Activated gamma-delta T cell (primary cell): ENCODE results near the gene MYL2.

Experiments
- DNase-seq: peaks from one replicate; lab custom pipeline; 2025; lab: John Stamatoyannopoulos, UW

Gene MYL2

DNA sequence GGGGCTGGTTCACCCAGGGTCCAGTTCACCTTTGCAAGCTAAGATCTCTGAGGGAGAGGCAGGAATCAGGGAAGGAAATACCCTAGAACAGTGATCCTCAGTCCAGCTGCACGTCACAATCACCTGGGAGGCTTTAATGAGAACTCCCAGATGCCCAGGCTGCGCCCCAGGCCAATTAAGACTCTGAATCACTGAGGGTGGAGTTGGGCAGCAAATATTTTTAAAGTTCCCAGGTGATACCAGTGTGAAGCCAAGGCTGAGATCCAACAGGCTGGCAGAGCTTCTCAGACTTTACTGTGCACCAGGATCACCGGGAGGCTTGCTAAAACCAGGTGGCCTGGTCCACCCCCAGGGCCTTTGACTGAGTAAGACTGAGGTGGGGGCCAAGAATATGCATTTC is 23.8 kb downstream of the MYL2 start:
- DNase-seq, result no peak

DNA sequence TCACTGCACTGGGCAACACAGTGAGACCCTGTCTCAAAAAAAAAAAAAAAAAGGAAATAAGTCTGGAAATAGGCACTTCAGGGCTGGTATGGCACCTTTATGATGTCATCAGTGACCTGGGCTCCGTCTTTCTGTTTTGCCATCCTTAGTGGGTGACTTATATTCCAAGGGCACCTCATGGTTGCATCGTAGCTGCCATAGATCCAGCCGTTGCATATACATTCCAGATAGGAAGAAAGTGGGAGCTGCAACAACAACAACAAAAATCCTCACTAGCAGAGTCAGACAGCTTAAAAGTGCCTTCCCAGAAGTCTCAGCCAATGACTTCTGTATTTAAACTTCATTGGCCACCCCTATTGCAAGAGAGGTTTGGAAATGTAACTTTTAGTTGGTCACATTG is 26.4 kb downstream of the MYL2 start:
- no peak for DNase-seq

DNA sequence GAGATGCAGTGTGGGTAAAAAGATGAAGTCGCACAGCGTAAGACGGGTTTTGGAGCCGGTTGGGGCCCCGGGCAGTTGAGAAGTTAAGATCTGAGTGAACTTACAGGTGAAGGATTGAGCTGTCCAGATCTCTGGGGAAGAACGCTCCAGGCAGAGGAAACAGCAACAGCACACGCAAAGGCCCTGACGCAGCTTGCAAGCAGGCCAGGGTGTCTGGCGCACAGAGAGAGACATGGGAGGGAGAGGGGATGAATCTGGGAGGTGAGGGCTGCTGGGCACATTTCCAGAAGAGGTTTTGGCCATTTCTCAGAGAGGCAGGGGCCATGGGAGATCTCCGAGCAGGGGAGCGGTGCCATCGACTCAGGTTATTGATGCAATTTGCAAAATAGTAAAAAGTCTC is 31.0 kb downstream of the MYL2 start:
- no peak for DNase-seq

DNA sequence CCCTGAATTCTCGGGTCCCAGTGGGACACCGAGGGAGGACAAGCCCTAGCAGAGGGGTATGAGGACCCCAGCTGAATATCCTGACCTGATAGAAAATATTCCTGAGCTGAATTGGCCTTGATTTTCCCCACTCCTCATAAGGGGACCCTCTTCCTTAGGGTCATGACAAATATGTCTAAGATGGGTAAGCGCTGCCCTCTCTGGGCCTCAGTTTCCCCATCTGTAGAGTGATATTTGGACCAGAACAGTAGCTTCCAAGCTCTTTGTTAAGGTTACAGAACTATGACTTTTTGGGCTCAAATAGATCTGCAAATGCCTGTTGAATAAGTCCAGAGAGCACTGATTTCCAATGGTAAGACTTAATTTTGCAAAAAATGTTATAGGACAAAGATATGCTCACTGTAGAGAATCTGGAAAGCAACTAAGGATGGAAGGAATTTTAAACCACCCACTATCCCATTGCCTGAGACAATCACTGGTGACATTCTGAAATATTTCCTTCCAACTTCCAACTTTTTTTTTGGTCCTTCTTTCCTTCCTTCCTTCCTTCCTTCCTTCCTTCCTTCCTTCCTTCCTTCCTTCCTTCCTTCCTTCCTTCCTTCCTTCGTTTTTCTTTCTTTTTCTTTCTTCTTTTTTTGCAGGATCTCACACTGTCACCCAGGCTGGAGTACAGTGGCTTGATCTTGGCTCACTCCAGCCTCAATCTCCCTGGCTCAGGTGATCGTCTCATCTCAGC is 32.0 kb downstream of the MYL2 start:
- no peak for DNase-seq

DNA sequence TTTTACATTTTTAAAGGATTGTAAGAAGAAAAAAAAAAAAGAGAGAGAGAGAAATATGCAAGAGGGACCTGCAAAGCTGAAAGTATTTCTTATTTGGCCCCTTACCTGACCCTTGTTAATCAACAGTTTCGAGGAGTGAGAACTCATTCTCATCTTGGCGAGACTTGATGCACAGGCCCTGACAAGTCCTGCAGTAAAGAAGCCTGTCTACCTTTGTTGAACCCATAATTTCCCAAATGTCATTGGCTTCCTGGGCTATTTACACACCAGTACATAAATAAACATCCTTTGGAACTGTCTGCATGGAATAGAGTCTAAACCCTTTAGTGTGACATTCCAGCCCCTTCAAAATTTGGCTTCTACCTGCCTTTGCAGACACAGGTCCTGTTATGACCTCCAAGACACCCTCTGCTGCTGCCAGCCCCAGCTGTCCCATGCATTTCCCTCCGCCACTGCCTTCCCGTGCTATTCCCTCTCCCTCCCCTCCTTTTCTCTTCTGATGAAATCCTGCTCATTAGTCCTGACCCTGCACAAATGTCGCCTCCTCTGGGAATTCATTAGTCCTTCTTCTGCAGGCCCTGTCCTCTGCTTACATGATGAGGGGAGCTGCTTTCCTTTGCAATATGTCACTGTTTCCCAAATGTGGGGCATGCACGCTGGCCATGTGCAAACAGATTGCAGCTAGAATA is 35.1 kb downstream of the MYL2 start:
- no peak for DNase-seq

DNA sequence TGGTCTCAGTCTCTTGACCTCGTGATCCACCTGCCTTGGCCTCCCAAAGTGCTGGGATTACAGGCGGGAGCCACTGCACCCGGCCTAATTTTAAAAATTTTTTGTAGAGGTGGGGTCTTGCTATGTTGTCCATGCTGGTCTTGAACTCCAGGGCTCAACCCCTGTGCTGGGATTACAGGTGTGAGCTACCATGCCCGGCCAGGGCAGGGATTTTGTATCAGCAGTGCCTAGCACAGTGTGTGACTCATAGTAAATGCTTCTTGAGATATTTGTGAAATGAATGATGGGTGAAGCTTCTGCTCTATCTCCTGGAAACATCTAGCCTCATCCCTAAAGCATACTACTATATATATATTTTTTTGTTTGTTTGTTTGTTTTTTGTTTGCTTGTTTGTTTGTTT is 37.1 kb downstream of the MYL2 start:
- DNase-seq, result no peak

DNA sequence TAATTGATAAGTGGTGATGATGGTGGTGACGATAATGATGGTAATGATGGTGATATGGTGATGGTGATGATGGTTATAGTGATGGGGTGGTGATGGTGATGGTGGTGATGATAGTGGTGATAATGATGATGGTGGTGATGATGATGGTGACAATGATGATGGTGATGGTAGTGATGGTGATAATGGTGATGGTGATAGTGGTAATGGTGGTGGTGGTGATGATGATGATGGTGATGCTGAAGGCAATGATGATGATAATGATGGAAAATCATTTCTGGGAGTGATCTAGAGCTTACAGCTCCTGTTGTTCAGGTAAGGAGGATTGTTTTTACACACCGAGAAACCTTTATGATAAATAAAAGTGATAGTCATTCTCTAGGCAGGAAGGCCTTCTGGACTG is 39.7 kb downstream of the MYL2 start:
- no peak for DNase-seq

DNA sequence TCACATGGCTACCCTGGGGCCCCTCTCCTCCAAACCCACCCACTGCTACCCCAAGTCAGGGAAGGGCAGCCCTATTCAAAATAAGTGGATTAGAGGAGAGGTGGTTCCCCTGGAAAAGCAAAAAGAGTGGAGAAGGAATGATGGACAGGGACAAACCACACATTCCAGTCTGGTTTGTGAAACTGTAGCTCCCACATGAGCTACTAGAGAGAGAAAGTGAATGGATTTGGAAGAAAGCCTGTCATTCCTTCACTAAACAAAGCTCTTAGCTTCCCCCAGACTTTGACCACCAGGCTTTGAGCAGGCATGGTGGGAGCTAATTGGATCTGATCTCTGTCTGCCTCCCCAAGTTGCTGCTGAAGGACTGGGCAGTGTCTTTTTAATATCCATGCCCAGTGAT is 45.6 kb downstream of the MYL2 start:
- no peak for DNase-seq

DNA sequence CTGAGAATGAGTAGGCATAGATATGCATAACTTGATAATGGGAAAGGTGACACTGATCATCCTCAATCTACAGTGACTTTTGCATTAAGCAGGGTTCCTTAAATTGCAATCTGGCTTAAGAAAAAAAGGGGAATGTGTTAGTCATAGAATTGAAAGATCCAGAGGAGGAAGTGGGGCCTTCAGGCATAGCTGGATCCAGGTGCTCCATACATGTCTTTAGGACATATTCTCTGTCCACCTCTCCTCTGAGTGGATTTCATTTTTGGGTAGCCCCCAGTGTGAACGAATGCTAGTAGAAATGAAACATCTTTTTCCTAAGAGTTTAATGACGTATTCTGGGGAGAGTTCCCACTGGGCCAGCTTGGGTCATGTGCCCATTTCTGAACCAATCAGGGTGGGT is 46.0 kb downstream of the MYL2 start:
- no peak for DNase-seq

DNA sequence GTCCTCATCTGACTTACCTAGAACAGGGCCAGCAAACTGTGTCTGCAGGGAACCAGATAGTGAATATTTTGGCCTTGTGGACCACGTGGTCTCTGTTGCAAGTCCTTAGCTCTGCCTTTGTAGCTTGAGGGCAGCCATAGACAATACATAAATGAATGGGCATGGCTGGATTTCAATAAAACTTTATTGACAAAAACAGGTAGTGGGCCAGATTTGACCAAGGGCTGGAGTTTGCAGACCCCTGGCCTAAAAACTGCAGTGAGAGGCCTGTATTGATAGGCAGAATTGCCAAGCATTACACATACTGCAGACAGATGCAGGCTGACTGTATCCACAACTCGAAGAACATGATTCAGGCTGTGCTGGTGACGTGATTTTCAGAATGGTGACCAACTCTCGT is 48.3 kb downstream of the MYL2 start:
- no peak for DNase-seq

DNA sequence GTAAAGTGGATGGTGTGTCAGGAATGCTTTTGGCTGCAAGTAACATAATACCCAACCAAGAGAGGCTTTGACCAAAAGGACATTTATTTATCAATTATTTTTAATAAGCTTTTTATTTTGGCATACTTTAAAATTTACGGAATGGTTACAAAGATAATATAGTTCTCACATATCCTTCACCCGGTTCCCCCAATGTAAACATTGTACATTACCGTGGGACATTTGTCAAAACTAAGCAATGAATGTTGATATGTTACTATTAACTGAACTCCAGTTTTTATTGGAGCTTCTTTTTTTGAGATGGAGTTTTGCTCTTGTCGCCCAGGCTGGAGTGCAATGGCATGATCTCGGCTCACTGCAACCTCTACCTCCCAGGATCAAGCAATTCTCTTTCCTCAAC is 50.6 kb downstream of the MYL2 start:
- no peak for DNase-seq

DNA sequence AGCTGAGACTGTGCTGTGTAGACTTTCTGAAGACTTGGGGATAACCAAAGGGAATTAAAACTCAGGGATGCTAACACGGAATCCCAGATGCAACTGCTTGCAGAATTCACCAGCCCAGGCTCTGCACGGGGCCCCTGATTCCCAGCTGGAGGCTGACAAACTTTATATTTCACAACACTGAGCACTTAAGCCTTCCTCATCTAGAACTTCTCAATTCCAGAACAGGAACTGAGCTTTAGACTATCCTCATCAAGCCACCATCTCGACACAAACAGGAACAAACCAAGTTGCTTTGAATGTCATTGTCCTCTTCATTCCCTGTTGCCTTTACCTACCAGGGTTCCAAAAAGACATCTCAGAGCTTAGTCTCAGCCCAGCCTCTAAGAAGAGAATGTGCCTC is 51.4 kb downstream of the MYL2 start:
- no peak for DNase-seq

DNA sequence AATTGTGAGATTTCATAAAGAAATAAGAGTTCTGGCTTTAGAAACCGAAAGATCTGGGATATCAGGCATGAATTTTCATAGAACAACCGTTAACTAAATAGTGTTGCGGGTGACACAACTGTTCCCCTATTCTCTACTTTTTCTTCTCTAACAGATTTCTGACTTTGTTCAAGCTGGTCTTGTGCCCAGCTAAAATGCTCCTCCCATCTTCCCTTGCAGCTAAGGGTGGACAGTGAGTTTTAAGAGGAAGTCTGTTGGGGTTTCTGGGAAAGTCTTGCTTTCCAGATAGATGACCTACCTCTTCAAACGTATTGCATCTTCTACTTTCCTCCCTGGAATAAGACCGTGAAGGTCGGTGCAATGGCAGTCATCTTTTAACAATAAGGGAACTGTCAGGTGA is 54.9 kb downstream of the MYL2 start:
- DNase-seq, result no peak

DNA sequence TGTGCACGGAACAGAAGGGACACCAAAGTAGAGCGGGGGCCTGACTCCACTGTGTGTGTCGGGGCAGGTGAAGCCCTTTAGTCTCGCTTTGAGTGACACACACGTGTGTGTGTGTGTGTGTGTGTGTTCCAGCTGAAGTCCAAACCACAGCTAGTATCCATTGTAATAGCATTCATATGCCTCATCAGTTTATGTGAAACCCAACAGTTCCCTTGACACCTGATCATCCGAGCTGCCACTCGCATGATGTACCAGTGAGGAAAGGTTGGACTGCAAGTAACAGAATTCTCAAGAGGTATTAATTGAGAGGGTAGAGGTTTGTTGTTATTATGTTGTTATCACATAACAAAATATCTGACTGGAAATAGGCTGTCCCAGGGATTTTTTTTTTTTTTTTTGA is 57.2 kb downstream of the MYL2 start:
- no peak for DNase-seq

DNA sequence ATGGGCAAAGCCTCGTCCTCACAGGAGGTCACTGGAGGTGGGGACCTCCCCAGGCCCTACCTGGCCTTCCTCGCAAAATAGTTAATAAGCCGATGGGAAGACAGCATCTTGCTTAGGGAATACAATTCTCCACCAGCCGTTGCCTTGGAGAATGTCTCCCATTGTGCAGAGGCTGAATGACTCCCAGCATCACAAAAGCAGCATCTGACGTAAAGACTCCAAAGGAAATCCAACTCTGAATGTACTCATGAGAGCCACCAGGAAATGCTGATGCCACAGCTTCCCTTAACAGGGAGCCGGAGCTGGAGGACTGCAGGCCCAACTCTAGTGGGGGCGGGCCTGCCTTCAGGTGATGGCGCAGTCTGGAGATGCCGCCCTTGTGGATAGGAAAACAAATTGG is 58.0 kb downstream of the MYL2 start:
- no peak for DNase-seq

DNA sequence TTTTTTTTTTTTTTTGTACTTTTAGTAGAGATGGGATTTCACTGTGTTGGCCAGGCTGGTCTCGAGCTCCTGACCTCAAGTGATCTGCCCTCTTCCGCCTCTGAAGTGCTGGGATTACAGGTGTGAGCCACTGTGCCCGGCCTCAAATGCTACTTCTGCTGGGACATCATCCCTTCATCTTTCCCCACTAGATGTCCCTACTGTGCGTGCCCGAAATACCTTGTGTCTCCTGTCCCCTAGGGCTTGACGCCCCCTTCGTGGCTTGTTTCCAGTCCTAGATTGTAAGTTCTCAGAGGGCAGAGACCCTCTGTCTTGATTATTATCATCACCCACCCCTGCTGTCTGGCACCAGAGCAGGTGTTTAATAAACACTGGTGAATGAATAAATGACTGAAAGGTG is 58.6 kb downstream of the MYL2 start:
- no peak for DNase-seq
